Nephron (organoid): Measurements from ENCODE around the gene FBXL14.
A peak's percentile ranks its signal among the peaks of the same experiment; 100 is the strongest.

ENCODE experiments used
- H3K27ac Mint-ChIP-seq, 3 experiments: 2 replicates each; pipeline ENCODE4 v1.8.0; 2020; ENCODE audit warnings: mixed read lengths in 3 of 3, mild to moderate bottlenecking in 2 of 3, moderate library complexity in 1 of 3
- H3K27me3 Mint-ChIP-seq: 2 replicates; pipeline ENCODE4 v1.8.0; 2021; ENCODE audit warnings: low read depth, mild to moderate bottlenecking, moderate library complexity, mixed read lengths
- H3K36me3 Mint-ChIP-seq: 2 replicates; pipeline ENCODE4 v1.8.0; 2020; ENCODE audit warnings: low read depth, mixed read lengths
- H3K4me1 Mint-ChIP-seq: 2 replicates; pipeline ENCODE4 v1.8.0; 2020; ENCODE audit warnings: mixed read lengths
- H3K4me3 Mint-ChIP-seq, 3 experiments: 2 replicates each; pipeline ENCODE4 v1.8.0; 2020; ENCODE audit warnings: mild to moderate bottlenecking in 3 of 3, mixed read lengths in 3 of 3, moderate library complexity in 2 of 3
- H3K9me3 Mint-ChIP-seq: 2 replicates; pipeline ENCODE4 v1.8.0; 2020; ENCODE audit warnings: mixed read lengths
- TF ChIP-seq, protein P1 (sequence below), 3 experiments: fragments of 200-600 bp; sonication (generic); IDR thresholded peaks; one replicate each; pipeline ENCODE4 v1.5.0; 2021; ENCODE audit warnings: antibody characterized with exemption in 3 of 3; ENCODE audit not compliant: unreplicated experiment in 3 of 3

Gene FBXL14

DNA sequence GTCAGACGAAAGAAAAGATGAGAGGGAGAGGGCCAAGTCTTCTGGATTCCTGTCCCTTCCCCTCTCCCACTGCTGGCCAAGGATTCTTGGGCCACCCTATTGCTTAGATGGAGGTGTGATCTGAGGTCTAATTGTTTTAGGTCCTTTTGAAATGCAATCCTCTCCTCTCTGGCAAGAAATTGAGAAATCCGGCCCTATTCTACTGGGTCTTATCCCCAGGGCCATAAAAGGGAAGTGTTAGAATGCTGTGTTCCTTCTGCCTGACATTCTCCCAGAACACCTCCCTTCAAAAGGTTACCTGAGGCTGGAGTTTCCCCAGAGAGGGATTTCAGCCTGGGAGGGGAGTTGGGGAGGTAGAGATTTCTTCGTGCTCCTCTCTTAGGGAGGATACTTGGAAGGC is 39.1 kb upstream of the FBXL14 start:
- Mint-ChIP-seq H3K4me3 (no peak overlapping the region), H3K4me1 (peaks cover 40% of the 10 kb centered on the region), H3K27ac (no peak overlapping the region), H3K27me3 (peaks cover 52% of the 10 kb centered on the region), H3K9me3 (no peaks in the 10 kb centered on the region), H3K36me3 (peaks cover 14% of the 10 kb centered on the region)
- TF ChIP-seq, protein P1, sequence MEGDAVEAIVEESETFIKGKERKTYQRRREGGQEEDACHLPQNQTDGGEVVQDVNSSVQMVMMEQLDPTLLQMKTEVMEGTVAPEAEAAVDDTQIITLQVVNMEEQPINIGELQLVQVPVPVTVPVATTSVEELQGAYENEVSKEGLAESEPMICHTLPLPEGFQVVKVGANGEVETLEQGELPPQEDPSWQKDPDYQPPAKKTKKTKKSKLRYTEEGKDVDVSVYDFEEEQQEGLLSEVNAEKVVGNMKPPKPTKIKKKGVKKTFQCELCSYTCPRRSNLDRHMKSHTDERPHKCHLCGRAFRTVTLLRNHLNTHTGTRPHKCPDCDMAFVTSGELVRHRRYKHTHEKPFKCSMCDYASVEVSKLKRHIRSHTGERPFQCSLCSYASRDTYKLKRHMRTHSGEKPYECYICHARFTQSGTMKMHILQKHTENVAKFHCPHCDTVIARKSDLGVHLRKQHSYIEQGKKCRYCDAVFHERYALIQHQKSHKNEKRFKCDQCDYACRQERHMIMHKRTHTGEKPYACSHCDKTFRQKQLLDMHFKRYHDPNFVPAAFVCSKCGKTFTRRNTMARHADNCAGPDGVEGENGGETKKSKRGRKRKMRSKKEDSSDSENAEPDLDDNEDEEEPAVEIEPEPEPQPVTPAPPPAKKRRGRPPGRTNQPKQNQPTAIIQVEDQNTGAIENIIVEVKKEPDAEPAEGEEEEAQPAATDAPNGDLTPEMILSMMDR (IDR thresholded peaks at IDR 0.05; ENCODE audit: unreplicated experiment in 3 of 3), result no peak

DNA sequence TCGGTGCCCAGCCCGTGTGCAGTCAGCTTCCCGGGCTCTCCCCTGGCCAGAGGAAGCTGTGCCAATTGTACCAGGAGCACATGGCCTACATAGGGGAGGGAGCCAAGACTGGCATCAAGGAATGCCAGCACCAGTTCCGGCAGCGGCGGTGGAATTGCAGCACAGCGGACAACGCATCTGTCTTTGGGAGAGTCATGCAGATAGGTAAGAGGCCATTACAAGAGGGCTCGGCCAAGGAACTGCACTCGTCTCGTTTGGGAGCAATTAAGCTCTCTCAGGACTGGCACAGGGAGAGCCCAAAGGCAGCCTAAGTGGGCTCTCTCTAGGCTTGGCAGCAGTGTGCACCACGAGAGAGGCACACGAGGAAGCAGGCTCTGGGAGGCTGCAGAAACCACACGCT is 38.3 kb upstream of the FBXL14 start:
- Mint-ChIP-seq H3K4me3 (peak overlapping the region in 2 of 3 experiments; percentile 1 to 22), H3K27me3 (peaks cover 56% of the 10 kb centered on the region), H3K9me3 (no peaks in the 10 kb centered on the region), H3K4me1 (peaks cover 42% of the 10 kb centered on the region), H3K36me3 (peaks cover 11% of the 10 kb centered on the region), H3K27ac (no peak overlapping the region)
- TF ChIP-seq, protein P1 (IDR thresholded peaks at IDR 0.05; ENCODE audit: unreplicated experiment in 3 of 3), result no peak

DNA sequence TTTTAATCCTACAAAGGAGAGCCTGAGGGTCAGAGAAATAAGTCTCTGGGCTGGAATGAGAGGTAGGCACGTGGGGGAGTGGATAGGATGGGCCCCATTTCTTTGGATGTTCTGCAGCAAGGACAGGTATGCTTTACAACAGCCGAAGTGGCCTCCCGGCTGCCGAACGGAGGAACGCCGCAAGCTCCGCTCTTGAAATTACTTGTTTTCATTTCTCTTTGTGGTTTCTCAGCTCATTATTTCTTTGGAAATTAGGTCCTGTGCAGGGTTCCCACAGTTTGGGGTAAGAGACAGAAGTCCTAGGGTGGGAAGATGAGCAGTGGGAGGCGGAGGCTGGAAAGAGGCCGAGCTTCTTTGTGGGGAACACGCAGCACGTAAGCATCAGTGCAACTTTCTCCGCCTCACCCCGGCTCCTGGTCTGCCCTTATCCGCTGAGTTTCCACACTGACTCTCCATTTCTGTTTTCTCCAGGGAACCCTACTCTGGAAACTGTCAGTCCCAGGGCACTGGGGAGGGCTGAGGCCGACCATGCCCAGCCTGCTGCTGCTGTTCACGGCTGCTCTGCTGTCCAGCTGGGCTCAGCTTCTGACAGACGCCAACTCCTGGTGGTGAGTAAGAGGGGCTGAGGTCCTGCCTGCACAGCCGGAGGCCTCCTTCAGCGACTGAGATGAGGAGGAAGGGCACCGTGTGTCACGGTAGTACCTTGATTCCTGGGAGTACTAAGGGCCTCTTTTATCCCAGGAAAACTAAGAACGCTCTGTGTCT is 36.6 kb upstream of the FBXL14 start:
- Mint-ChIP-seq H3K27ac (peak overlapping the region in 2 of 3 experiments; percentile 44 to 45), H3K9me3 (no peaks in the 10 kb centered on the region), H3K27me3 (peaks cover 67% of the 10 kb centered on the region), H3K36me3 (peaks cover 9% of the 10 kb centered on the region), H3K4me1 (peaks cover 42% of the 10 kb centered on the region), H3K4me3 (peak overlapping the region; percentile 72 to 79 (median 77))
- TF ChIP-seq, protein P1 (IDR thresholded peaks at IDR 0.05; ENCODE audit: unreplicated experiment in 3 of 3), result no peak

DNA sequence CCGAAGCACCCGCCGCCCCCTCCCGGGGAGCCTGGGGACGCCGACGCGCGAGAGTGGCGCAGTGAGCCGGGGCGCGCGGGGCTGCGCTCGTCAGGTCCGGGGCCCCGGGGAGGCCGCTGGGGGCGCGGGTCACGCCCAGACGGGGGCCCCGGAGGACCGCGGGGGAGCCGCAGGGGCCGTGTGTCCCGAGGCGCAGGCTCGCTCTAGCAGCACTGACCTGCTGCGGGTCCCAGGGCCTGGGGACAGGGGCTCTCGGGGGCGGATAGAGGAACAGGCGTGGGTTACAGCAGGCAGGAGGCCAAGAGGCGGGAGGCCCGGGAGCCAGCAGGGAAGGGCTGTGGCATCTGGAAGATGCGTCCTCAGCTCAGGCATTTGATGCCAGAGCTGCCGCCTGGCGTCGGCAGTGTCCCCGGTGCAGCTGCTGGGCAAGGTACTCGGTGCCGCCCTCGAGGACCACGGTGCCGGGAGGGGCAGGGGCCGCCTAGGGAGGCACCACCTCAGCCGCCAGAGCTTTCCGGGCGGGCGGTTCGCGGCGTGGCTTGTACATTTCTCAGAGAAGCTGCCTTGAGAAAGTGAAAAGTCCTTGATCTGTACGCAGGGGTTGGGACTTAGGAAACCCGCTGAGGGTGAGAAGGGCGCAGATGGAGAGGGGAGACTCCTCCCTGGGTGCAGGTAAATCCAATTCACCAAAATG is 35.9 kb upstream of the FBXL14 start:
- H3K27ac Mint-ChIP-seq, result peak overlapping the region in 2 of 3 experiments; percentile 44 to 45
- TF ChIP-seq, protein P1 (IDR thresholded peaks at IDR 0.05; ENCODE audit: unreplicated experiment in 3 of 3), result peak in 1 of 3 experiments; percentile 9
- H3K4me1 Mint-ChIP-seq, result peaks cover 45% of the 10 kb centered on the region
- H3K27me3 Mint-ChIP-seq, result peaks cover 67% of the 10 kb centered on the region
- H3K4me3 Mint-ChIP-seq, result peak overlapping the region; percentile 72 to 86 (median 79)
- no peaks in the 10 kb centered on the region for H3K9me3 Mint-ChIP-seq
- H3K36me3 Mint-ChIP-seq, result peaks cover 8% of the 10 kb centered on the region

DNA sequence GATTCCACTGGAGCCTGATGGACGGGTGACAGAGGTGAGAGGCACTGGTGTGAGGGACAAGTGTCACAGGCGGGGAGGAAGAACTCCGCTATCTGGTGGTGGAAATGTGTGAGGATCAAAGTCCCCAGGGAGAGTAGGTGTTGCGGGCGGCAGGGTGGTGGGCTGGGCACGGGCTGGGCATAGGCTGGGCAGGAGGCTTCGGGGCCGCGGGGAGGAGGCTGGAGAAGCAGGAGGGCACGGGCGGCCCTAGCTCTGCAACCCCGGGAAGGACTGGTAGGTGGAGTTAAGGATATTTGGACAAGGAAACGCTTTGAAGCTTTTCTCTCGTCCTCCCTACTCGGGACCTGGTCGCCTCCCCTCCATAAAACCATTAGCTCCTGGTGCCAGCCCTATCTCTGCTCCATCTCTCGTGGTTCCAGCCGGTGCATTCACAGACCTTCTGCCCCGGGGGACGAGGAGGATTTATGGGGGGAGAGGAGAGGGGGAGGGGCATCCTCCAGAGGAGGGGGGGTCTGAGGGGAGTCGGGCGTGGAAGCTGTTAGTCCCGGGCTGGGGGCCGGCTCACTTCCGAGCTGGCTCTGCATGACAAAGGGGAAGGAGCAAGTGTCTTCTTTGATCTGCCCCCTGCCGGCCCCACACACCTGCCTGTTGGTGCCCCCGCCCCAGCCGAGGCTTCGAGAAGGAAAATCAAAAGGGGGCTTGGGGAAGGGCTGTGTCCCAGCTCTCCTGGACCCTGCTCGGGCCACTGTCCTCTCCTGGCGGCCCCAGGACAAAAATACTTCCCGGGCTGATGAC is 35.2 kb upstream of the FBXL14 start:
- peaks cover 49% of the 10 kb centered on the region for H3K4me1 Mint-ChIP-seq

More for the DNA sequence above, 35.2 kb upstream of the FBXL14 start:
- TF ChIP-seq, protein P1 (IDR thresholded peaks at IDR 0.05; ENCODE audit: unreplicated experiment in 3 of 3), result no peak
- peaks cover 64% of the 10 kb centered on the region for H3K27me3 Mint-ChIP-seq
- H3K4me3 Mint-ChIP-seq, result peak overlapping the region; percentile 83 to 86 (median 85)
- H3K9me3 Mint-ChIP-seq, result no peaks in the 10 kb centered on the region
- peaks cover 7% of the 10 kb centered on the region for H3K36me3 Mint-ChIP-seq
- peak overlapping the region; percentile 15 to 64 (median 32) for H3K27ac Mint-ChIP-seq
